HEK293 (cell line): ENCODE measurements around the gene PITHD1.

Source experiments
- HOXA7 ChIP-seq: sonication (generic); formaldehyde crosslinking; IDR thresholded peaks from 2 replicates; pipeline ENCODE4 v1.8.1; 2022; ENCODE audit warnings: missing genetic modification reagents, borderline replicate concordance
- YY1 ChIP-seq: fragments of 450-650 bp; formaldehyde crosslinking; IDR thresholded peaks from 2 replicates; pipeline ENCODE4 v1.5.1; 2018; ENCODE audit warnings: missing biosample characterization, missing genetic modification characterization
- ZNF660 ChIP-seq: fragments of 450-650 bp; IDR thresholded peaks from 2 replicates; pipeline ENCODE4 v1.5.1; 2018; ENCODE audit warnings: missing biosample characterization, mild to moderate bottlenecking, missing genetic modification characterization
- ZSCAN30 ChIP-seq: fragments of 450-650 bp; IDR thresholded peaks from 2 replicates; pipeline ENCODE4 v1.5.1; 2018; ENCODE audit warnings: missing biosample characterization, mild to moderate bottlenecking, missing genetic modification characterization, moderate library complexity
- TF ChIP-seq, protein P1 (sequence below): fragments of 450-650 bp; formaldehyde crosslinking; IDR thresholded peaks from 2 replicates; pipeline ENCODE4 v1.5.1; 2016; ENCODE audit warnings: missing biosample characterization, missing genetic modification characterization

DNA sequence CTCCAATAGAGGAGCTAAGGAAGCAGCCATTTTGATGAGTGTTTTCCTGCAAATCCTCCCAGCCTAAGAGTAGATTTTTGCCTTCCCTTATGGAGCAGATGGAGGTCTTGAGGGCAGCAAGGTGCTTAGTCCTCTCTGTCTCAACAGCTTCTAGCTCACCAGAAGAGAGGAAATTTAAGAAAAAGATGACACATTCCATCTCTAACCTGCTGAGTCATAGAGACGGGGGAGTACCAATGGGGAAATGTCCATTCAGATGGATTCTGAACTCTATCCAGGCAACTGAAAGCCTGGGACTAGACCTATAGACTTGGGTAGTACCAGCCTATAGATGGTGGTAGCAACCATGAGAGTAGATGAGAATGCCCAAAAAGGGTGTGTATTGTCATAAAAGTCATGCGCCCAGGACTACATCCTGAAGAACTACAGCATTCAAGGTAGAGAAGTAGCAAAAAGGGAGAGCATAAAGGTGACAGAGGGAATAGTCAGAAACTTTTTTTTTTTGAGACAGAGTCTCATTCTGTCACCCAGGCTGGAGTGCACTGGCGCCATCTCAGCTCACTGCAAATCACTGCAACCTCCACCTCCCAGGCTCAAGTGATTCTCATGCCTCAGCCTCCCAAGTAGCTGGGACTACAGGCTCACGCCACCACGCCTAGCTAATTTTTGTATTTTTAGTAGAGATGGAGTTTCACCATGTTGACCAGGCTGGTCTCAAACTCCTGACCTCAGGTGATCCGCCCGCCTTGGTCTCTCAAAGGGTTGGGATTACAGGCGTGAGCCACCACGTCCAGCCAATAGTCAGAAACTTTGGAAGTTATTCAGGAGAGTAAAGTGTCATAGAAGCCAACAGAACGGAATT lies 45.6 kb upstream of the PITHD1 start:
- TF ChIP-seq YY1 (no peak), ZSCAN30 (tag by site-specific recombination) (no peak), HOXA7 (CRISPR knock-in tag) (no peak), ZNF660 (tag by site-specific recombination) (no peak)
- TF ChIP-seq, protein P1, sequence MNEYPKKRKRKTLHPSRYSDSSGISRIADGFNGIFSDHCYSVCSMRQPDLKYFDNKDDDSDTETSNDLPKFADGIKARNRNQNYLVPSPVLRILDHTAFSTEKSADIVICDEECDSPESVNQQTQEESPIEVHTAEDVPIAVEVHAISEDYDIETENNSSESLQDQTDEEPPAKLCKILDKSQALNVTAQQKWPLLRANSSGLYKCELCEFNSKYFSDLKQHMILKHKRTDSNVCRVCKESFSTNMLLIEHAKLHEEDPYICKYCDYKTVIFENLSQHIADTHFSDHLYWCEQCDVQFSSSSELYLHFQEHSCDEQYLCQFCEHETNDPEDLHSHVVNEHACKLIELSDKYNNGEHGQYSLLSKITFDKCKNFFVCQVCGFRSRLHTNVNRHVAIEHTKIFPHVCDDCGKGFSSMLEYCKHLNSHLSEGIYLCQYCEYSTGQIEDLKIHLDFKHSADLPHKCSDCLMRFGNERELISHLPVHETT: no peak
